Kidney glomerular epithelial cell (primary cell): ENCODE data around the gene HNRNPH2.

Source experiments
- DNase-seq: peaks from one replicate; lab custom pipeline; 2025; lab: John Stamatoyannopoulos, UW

HNRNPH2 gene, protein sequence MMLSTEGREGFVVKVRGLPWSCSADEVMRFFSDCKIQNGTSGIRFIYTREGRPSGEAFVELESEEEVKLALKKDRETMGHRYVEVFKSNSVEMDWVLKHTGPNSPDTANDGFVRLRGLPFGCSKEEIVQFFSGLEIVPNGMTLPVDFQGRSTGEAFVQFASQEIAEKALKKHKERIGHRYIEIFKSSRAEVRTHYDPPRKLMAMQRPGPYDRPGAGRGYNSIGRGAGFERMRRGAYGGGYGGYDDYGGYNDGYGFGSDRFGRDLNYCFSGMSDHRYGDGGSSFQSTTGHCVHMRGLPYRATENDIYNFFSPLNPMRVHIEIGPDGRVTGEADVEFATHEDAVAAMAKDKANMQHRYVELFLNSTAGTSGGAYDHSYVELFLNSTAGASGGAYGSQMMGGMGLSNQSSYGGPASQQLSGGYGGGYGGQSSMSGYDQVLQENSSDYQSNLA

DNA sequence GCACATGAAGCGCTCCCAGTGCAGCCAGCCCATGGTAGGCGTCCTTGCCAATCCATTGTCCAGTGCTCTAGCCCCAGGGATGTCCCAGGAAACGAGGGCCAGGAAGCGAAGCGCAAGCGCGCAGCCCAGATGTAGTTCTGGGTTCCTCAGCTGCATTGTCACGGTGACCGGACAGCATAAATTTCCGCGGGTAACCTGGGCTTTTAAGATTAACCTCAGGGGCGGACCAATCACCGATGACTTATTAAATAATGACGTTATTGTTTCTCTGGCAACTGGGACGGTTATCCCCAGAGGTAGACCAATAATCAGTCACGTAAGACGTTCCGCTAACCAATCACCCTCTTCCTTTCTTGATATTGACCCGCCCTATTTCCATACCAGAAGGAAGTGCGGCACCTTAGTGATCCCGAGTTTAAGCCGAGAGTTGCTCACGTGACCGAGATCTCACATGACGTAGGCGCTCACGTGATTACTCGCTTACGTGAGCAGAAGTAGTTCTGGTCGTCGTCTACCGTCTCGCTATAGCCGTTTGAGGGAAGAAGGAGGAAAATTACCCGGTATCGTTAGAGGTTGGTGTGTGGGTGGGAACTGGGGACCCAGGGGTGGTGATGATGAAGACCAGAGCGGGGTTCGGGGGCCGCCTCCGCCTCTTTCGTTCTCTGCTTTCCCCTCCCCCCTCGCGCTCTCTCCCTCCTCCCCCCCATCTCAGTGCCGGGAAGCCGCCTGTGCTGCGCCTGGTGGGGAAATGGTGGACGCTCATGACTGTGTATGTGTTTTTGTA, at the start of gene HNRNPH2, which contains the start of gene GLA:
HNRNPH2 (plus strand) TSS at position 475 of the 784 bp plus-strand sequence. CDS start 3,767 bp downstream, outside the sequence.
GLA (minus strand) TSS at position 178 of the 784 bp plus-strand sequence; CDS start at position 156, 22 bp downstream.
- peak; percentile 91 for DNase-seq

DNA sequence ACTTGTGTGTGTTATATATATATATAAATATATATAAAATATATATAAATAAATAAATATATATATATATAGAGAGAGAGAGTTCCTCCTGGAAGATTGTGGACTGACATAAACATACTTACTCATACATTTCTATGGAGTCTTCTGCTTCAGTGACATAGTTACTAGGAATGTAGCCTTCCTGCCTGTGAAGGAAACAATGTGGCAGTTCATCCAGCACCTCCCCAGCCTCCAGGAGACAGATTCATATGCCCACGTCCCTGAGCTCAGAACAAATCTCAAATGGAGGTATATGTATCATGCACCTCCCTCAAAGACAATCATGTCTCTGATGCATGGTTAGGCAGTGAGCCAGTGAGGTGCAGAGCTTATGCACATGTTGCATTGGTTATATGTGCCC, 48.1 kb upstream of the HNRNPH2 start:
- DNase-seq, result no peak

DNA sequence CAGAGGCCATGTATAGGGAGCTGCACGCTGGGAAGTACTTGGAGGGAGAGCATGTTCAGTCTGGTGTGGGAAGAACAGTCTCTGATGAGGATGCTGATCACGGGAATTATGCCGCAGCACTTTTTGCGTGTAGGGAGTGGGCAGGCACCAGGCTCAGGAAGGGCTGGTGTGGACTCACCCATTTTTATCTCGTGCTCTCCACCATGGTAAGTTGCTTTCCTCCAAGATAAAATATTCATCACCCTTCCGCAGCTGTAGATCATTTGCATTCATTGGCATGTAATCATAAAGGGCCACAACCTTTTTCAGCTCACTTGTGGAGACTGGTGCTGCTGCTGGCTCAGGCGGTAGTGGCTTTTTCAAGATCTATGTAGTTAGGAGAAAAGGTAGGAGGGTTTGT, 47.6 kb upstream of the HNRNPH2 start:
- DNase-seq, result no peak

DNA sequence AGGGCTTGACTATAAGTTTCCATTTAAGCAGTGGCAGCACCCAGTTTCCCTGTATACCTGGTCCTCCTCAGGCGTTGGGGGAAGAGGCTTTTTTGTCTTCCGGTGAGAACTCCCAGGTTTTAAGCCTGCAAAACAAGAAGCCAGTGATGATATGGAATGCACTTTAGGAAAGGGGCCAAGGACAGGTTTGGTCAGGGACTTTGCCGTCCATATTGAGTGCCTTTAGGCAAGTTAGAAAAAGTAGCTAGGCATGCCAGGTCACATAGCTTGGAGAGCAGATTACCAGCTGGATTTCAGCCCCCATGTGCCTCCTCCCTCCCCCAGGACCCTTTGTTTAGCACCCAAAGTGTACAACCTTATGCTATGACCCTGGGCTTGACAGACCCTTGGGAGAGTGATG, 45.9 kb upstream of the HNRNPH2 start:
- DNase-seq, result no peak

DNA sequence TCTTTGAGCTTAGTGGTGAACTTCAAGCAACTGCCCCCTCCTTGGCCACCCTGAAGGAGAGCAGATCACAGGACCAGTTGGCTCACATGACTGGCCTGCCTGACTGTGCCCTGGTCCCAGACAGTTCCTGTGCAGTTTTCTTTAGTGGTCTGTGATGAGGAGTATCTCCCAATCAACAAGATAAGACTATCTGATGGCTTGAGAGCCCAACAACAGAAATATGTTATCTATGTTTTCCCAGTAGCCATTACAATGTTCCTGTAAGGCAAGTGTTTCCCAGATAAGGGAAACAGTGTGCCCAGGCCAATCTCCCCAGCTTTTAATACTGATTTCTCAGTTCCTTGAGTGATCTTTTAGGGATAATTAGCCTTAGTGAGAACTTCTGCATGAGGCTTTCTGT, 45.3 kb upstream of the HNRNPH2 start:
- DNase-seq, result no peak

DNA sequence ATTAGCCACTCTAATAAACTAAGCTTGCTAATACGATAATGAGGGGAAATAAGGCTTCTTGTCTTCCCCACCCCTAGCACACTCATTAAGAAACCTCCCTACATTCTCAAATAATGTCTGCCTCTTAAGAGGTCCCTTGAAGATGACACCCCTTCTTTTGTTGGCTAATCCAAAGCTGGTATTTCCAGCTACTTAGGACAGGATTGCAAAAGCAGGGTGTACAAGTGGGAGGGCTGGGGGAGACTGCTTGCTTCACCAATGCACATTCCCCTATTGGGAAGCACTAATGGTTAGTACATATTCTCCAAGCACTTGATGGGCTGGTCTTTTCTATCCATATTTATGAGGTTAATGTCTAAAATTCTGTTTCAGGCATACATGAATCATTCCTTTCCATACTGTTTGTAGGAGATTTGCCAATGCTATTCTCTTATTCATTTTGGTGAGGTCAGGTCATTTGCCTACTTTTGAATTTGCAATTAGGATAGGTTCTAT, 42.7 kb upstream of the HNRNPH2 start:
- DNase-seq, result no peak

DNA sequence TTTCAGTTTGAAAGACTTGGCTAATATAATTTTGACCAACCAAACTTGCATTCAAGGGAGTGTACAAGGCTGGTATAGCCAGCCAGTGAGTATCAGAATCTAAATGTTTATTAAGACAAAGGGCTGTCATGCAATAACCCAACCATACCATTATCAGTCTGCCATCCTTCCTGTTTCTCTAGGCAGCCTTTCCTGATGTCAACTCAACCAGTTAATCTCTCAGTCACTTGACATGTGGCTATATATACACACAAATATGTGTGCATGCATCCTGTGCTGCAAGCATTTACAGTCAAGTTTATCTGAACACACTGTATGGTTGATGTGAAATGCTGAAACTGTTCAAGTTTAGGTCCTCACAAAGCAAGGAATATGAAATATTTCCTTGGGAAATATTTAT, 39.2 kb upstream of the HNRNPH2 start:
- DNase-seq, result no peak

DNA sequence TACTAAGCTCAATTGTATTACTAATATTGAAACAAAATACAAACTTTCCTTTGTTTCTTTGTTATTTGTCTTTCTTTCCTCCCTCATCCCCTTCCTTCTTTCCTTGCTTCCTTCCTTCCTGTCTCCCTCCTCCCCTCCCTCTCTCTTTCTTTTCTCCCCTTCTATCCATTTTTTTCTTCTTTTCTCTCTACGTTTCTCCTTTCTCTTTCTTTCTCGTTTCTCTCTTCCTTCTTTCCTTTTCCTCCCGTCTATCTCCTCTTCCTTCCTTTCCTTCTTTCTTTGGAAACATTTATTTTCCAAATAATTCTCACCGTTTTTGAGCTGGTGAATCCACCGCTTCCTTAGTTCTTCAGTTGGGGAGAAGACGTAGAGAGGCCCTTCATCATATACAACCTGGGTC, 38.3 kb upstream of the HNRNPH2 start:
- no peak for DNase-seq

DNA sequence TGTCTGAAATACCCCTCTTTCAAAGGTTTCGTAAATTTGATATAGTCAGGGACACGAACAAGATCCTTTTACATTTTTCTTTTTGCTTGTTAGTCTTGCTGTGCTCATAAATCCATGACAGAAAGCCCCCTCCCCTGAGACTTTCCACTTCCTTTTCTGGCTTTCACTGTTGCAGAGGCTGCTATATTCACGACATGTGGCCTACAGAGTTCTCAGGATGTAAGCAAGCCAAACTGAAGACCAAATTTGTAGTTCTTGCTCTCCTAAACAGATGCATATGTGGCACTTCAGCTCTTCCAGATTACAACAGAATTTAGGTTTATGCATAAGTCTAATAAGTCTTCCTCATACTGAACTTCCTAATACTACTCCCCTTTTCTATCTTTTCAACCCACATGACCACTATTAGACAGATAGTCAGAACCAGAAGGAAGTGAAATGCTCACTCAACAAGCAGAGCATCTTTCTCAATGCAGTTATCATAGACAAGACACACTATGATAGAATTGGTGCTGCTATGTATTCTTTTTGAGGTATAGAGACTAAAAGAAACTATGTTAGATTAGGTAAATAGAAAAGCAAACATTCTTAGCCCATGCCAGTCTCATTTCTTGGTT, 37.0 kb upstream of the HNRNPH2 start:
- DNase-seq, result no peak

DNA sequence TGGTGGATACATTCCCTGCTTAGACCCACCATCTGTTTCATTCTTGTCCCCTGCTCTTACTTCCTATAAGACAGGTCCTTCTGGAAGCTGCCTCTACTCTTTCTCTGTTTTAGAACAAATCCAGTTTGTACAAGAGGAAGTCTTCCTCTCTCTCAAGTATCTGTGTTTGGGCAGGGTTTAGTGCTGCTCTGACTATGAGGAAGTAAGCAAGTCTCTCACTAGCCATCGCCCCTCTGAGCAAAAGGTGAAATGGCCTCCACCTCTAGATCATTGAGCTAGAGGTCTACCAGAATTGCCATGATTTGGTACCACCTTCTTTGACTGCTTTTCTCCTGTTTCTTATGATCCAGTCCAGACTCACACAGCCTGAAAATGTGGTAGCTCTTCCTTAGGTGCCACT, 30.5 kb upstream of the HNRNPH2 start:
- no peak for DNase-seq

DNA sequence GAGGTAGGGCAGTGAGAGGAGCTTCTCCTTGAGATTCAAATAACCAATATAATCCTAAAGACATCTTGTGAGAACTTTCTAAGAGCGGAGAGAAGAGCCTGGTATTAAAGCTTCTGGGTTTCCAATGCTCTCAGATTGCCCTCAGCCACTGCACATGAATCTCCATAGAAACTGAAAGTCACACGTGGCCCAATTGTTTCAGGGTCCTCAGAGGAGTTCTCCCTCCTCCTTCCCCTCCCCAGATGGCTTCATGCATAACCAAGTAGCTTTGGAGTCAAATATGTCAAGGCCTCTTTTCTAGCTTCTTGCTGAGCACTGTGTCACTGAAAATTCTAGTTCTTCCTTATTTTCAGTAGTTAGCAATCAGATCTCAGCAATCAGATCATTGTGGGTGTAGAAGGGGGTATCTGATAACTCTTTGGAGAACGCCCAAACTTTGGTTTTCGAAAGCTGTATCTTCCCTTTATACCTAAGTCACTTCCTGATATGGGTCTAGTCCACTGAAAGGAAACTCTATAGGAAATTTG, 24.3 kb upstream of the HNRNPH2 start:
- DNase-seq, result no peak

DNA sequence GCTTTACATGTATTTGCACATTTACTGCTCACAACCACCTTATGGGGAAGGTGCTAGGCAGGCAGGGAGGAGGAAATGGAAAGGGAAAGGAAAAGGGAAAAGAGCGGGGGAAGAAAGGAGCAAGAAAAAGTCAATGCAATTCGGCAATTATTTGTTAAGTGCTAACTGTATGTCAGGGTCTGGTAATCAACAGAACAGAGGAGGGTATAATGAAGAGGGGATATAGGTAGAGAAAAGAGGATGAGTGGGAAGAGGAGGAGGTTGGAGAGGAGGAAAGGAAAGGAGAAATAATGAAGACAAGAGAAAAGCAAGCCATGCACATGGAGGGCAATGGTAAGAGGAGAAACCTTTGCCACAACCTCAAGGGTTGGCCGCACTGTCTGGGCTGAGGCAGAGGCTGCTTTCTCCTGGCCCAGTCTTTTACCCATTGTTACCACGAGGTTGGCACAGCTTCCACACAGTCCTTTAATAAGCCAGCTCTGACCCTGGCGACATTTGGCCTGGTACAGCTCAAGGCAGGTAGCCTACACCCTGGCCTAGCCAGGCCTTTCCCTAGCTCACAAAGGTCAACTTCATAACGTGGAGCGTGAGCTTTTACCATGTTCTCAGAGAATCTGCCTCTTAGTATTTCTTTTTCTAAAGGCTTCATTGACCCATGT, 22.9 kb upstream of the HNRNPH2 start:
- DNase-seq, result no peak

DNA sequence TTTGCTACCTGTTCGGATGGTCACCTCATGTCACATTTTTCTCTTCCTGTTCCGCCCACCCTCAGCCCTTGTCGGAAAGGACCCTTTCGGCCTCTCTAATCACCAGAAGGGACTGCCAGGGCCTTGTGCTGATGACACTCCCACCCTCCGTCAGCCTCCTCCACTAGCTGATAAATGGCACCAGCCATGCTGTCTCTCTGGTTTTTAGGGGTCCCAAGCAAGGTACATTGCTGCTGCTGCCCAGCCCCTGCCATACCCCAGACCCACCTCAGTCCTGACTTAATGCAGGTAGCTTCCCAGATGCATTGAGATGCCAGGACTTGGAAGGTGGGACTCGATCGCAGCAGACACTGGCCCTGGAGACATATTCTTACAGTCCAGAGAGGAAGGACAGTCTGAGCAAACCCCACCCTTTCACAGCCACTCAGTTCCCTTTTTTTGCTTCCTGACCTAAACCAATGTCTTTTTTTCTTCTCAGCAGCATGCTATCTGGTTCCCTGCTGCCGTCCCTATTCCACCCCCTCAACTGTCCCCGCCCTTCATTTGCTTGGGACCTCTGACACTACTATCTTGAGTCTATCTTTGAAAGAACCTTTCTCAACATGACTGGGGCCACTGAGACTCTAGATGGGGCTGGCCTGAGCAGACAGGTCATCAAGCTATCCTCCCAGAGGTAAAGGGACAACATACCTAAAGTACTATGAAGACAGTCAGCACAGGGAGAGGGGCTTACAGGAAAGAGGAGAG, 22.1 kb upstream of the HNRNPH2 start, which contains the start of gene BTK:
BTK (minus strand) TSS at position 397 of the 747 bp plus-strand sequence. CDS start 10,907 bp downstream, outside the sequence.
- DNase-seq, result no peak

DNA sequence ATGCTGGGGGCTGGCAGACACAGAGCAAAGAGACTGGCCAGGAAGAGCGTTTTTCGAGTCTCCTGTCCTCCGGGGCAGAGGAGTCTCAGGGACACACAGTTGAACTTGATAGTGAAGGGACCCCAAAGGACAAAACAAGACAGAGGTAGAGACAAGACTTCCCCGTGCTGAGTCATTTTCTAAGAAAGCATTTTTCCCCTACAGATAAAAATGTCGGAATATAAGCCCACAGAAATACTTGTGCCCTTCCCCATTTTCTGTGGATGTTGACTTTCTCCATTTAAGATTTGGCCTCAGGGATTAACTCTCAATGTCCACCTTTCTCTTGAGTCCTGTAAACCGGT, 21.5 kb upstream of the HNRNPH2 start:
- no peak for DNase-seq

DNA sequence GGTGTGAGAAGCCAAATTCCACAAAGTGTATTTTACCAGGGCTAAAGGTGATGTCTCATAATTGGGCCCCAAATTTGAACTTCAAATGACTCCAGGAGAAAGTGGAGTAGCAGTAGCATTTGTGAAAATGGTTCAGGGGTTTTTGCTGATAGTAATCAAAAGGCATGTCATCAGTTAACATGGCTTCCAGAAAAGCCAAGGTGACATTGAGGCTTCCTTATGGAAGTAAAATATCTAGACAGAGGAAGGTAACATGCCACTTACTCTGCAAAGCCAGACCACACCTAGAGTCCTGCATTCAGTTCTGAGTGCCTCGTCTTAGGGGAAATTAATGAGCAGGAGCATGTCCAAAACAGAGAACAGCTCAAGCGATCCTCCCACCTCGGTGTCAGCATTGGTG, 19.4 kb upstream of the HNRNPH2 start:
- no peak for DNase-seq

DNA sequence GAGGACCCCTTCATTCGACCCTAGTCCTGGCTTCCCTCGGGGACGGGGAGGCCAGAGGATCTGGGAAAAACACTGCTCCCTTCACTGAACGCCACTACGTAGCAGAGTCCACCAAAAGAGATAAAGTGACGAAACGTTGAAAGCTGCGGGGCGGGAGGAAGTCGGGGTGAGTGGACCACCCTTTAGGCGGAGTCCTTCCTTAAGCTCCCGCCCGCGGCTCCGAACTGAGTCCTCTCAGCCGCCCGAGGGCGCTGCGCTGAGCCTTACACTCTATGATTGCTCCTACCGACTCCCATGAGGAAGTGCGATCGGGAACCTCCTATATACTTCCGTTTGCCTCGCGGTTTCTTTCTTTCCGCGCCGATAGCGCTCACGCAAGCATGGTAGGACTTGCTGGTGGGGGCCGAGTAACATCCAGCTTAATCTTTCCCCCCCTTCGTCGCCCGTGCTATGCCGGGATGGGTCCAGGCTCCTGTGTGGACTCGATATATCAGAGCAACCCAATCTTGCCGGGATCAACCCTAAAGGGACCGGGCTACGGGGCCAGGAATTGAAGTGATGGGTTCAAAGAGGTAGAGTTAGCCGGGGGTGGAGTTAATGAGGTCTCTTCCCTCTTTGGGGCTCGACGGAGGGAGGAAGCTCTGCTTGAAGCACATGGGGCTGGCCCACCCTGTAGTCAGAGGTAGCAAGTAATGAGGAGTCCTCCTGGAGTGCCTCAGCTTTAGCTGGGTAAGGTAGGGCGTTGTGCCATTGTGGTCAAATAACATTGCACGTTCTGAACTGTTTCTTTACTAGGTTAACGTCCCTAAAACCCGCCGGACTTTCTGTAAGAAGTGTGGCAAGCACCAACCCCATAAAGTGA, 17.1 kb upstream of the HNRNPH2 start, which contains the start of gene RPL36A:
RPL36A (plus strand) TSS at position 348 of the 862 bp plus-strand sequence; CDS start at position 381, 33 bp downstream.
- DNase-seq, result peak; percentile 77

DNA sequence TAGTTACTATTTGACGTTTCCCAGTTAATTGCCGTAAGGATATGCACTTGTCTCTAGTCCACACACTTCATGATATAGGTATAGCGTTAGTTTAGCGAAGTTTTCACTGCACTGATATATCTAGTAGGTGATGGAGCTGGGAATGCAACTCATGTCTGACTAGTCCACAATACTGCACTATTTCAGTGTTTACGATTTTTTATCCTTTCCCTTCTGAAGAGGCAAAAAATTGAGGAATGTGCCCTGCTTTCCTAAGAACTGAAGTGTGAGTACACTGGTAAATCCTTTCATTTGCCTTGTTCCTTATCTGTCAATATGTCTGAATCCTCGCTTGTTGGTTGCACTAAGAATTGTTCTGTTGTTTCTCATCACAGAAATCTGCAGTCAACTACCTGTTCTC, 16.2 kb upstream of the HNRNPH2 start:
- DNase-seq, result no peak

DNA sequence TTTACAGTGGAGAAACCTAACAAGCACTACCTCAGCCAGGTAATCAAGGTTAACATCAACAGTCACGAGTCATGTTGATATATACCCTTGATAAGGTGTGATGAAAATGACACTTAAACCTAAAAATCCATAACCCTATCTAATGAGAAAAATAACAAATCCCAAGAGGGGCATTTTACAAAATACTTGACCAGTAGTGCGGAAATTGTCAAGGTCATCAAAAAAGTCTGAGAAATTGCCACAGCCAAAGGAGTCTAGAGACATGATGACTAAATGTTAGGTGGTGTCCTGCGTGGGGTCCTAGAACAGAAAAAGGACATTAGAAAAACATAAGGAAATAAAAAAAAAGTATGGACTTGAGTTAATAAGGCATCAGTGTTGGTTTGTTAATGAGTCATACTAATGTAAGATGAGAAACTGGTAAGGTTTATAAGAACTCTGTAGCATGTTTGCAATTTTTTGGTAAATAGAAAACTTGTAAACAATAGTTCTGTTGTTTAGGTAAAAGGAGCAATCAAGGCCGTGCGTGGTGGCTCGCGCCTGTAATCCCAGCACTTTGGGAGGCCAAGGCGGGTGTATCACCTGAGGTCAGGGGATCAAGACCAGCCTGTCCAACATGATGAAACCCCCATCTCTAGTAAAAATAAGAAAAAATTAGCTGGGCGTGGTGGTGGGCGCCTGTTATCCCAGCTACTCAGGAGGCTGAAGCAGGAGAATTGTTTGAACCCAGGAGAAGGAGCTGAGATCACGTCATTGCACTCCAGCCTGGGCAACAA, 14.3 kb upstream of the HNRNPH2 start:
- DNase-seq, result no peak

DNA sequence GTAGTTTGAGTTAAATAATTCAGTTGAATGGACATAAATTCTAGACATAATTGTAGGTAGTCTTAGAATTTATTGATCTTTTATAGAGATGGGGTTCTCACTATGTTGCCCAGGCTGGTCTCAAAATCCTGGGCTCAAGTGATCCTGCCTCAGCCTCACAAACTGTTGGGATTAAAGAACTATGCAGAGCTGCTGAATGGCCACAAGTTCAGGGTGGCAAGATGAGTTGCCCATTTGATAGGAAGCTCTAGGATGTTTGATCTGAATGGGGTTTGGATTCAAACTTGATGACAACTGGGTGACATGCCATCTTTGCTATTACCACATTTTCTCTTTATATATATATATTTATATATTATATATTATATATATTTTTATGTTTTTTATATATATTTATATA, 13.7 kb upstream of the HNRNPH2 start:
- no peak for DNase-seq
